HEK293 (cell line): ENCODE data around the gene DLG2.

Source experiments
- TCF7L2 ChIP-seq: IDR thresholded peaks from 2 replicates; pipeline ENCODE4 v1.6.1; 2011; ENCODE audit warnings: low read depth, mild to moderate bottlenecking, inconsistent platforms, low read length, moderate library complexity, borderline replicate concordance
- YY2 ChIP-seq: fragments of 450-650 bp; formaldehyde crosslinking; IDR thresholded peaks from 2 replicates; pipeline ENCODE4 v1.5.1; 2016; ENCODE audit warnings: missing biosample characterization, missing genetic modification characterization
- ZBTB1 ChIP-seq: fragments of 450-650 bp; formaldehyde crosslinking; IDR thresholded peaks from 2 replicates; pipeline ENCODE4 v1.5.1; 2016; ENCODE audit warnings: missing biosample characterization, missing genetic modification characterization
- ZBTB48 ChIP-seq: fragments of 450-650 bp; formaldehyde crosslinking; IDR thresholded peaks from 2 replicates; pipeline ENCODE4 v1.5.1; 2016; ENCODE audit warnings: missing biosample characterization, missing genetic modification characterization
- ZNF121 ChIP-seq: fragments of 450-650 bp; formaldehyde crosslinking; IDR thresholded peaks from 2 replicates; pipeline ENCODE4 v1.5.1; 2016; ENCODE audit warnings: missing biosample characterization, missing genetic modification characterization
- ZNF23 ChIP-seq: fragments of 450-650 bp; formaldehyde crosslinking; IDR thresholded peaks from 2 replicates; pipeline ENCODE4 v1.5.1; 2016; ENCODE audit warnings: missing biosample characterization, missing genetic modification characterization, borderline replicate concordance
- ZNF335 ChIP-seq: fragments of 450-650 bp; formaldehyde crosslinking; conservative IDR thresholded peaks from 2 replicates; pipeline ENCODE4 v1.5.1; 2016; ENCODE audit warnings: missing biosample characterization, missing genetic modification characterization
- TF ChIP-seq, protein P1 (sequence below): IDR thresholded peaks from 2 replicates; pipeline ENCODE4 v1.6.1; 2011; ENCODE audit warnings: mild to moderate bottlenecking, low read depth, low read length, borderline replicate concordance
- TF ChIP-seq, protein P2 (sequence below): fragments of 450-650 bp; formaldehyde crosslinking; IDR thresholded peaks from 2 replicates; pipeline ENCODE4 v1.5.1; 2016; ENCODE audit warnings: missing biosample characterization, missing genetic modification characterization
- TF ChIP-seq, protein P3 (sequence below): fragments of 450-650 bp; formaldehyde crosslinking; IDR thresholded peaks from 2 replicates; pipeline ENCODE4 v1.5.1; 2016; ENCODE audit warnings: missing biosample characterization, missing genetic modification characterization
- TF ChIP-seq, protein P4 (sequence below): fragments of 450-650 bp; formaldehyde crosslinking; IDR thresholded peaks from 2 replicates; pipeline ENCODE4 v1.5.1; 2016; ENCODE audit warnings: missing biosample characterization, missing genetic modification characterization
- TF ChIP-seq, protein P5 (sequence below): fragments of 450-650 bp; formaldehyde crosslinking; IDR thresholded peaks from 2 replicates; pipeline ENCODE4 v1.5.1; 2016; ENCODE audit warnings: missing biosample characterization, missing genetic modification characterization

DNA sequence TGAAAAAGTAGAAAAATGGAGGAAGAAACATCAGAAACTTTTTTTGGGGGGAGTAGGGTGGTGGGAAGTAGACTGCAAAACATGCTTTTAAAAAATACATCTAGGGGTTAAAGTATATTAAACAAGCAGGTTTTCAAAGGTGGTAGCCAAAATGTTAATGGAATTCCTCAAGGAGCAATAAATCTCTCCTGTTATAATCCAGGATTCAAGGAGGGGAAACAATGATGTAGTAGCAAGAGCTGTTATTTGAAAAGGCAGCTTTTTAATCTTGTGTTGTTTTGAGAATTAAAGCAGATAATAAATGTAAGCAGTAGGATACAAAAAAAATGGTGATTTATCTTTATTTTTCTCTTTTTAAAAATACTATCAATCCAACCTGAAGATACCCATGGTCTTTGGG lies 1604.4 kb downstream of the DLG2 start:
- TF ChIP-seq, protein P1, sequence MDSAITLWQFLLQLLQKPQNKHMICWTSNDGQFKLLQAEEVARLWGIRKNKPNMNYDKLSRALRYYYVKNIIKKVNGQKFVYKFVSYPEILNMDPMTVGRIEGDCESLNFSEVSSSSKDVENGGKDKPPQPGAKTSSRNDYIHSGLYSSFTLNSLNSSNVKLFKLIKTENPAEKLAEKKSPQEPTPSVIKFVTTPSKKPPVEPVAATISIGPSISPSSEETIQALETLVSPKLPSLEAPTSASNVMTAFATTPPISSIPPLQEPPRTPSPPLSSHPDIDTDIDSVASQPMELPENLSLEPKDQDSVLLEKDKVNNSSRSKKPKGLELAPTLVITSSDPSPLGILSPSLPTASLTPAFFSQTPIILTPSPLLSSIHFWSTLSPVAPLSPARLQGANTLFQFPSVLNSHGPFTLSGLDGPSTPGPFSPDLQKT: no peak
- TF ChIP-seq ZBTB48 (tag by site-specific recombination): no peak
- TF ChIP-seq, protein P2, sequence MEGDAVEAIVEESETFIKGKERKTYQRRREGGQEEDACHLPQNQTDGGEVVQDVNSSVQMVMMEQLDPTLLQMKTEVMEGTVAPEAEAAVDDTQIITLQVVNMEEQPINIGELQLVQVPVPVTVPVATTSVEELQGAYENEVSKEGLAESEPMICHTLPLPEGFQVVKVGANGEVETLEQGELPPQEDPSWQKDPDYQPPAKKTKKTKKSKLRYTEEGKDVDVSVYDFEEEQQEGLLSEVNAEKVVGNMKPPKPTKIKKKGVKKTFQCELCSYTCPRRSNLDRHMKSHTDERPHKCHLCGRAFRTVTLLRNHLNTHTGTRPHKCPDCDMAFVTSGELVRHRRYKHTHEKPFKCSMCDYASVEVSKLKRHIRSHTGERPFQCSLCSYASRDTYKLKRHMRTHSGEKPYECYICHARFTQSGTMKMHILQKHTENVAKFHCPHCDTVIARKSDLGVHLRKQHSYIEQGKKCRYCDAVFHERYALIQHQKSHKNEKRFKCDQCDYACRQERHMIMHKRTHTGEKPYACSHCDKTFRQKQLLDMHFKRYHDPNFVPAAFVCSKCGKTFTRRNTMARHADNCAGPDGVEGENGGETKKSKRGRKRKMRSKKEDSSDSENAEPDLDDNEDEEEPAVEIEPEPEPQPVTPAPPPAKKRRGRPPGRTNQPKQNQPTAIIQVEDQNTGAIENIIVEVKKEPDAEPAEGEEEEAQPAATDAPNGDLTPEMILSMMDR (tag by site-specific recombination): no peak
- no peak for TF ChIP-seq ZBTB1 (tag by site-specific recombination)
- TF ChIP-seq TCF7L2: no peak
- TF ChIP-seq, protein P3, sequence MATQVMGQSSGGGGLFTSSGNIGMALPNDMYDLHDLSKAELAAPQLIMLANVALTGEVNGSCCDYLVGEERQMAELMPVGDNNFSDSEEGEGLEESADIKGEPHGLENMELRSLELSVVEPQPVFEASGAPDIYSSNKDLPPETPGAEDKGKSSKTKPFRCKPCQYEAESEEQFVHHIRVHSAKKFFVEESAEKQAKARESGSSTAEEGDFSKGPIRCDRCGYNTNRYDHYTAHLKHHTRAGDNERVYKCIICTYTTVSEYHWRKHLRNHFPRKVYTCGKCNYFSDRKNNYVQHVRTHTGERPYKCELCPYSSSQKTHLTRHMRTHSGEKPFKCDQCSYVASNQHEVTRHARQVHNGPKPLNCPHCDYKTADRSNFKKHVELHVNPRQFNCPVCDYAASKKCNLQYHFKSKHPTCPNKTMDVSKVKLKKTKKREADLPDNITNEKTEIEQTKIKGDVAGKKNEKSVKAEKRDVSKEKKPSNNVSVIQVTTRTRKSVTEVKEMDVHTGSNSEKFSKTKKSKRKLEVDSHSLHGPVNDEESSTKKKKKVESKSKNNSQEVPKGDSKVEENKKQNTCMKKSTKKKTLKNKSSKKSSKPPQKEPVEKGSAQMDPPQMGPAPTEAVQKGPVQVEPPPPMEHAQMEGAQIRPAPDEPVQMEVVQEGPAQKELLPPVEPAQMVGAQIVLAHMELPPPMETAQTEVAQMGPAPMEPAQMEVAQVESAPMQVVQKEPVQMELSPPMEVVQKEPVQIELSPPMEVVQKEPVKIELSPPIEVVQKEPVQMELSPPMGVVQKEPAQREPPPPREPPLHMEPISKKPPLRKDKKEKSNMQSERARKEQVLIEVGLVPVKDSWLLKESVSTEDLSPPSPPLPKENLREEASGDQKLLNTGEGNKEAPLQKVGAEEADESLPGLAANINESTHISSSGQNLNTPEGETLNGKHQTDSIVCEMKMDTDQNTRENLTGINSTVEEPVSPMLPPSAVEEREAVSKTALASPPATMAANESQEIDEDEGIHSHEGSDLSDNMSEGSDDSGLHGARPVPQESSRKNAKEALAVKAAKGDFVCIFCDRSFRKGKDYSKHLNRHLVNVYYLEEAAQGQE (tag by site-specific recombination): no peak
- no peak for TF ChIP-seq ZNF23 (tag by site-specific recombination)
- TF ChIP-seq YY2: no peak
- no peak for TF ChIP-seq ZNF335 (tag by site-specific recombination)
- no peak for TF ChIP-seq ZNF121
- TF ChIP-seq, protein P4, sequence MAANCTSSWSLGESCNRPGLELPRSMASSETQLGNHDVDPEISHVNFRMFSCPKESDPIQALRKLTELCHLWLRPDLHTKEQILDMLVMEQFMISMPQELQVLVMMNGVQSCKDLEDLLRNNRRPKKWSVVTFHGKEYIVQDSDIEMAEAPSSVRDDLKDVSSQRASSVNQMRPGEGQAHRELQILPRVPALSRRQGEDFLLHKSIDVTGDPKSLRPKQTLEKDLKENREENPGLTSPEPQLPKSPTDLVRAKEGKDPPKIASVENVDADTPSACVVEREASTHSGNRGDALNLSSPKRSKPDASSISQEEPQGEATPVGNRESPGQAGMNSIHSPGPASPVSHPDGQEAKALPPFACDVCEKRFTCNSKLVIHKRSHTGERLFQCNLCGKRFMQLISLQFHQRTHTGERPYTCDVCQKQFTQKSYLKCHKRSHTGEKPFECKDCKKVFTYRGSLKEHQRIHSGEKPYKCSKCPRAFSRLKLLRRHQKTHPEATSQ (tag by site-specific recombination): no peak
- TF ChIP-seq, protein P5, sequence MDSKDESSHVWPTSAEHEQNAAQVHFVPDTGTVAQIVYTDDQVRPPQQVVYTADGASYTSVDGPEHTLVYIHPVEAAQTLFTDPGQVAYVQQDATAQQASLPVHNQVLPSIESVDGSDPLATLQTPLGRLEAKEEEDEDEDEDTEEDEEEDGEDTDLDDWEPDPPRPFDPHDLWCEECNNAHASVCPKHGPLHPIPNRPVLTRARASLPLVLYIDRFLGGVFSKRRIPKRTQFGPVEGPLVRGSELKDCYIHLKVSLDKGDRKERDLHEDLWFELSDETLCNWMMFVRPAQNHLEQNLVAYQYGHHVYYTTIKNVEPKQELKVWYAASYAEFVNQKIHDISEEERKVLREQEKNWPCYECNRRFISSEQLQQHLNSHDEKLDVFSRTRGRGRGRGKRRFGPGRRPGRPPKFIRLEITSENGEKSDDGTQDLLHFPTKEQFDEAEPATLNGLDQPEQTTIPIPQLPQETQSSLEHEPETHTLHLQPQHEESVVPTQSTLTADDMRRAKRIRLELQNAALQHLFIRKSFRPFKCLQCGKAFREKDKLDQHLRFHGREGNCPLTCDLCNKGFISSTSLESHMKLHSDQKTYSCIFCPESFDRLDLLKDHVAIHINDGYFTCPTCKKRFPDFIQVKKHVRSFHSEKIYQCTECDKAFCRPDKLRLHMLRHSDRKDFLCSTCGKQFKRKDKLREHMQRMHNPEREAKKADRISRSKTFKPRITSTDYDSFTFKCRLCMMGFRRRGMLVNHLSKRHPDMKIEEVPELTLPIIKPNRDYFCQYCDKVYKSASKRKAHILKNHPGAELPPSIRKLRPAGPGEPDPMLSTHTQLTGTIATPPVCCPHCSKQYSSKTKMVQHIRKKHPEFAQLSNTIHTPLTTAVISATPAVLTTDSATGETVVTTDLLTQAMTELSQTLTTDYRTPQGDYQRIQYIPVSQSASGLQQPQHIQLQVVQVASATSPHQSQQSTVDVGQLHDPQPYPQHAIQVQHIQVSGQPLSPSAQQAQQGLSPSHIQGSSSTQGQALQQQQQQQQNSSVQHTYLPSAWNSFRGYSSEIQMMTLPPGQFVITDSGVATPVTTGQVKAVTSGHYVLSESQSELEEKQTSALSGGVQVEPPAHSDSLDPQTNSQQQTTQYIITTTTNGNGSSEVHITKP (tag by site-specific recombination): no peak
